GM13976 (cell line): ENCODE results near the gene PLXDC1.

Experiments
- DNase-seq: peaks from one replicate; pipeline ENCODE4 v3.0.0; 2012; ENCODE audit warnings: low spot score
- CTCF ChIP-seq: IDR thresholded peaks from 2 replicates; pipeline ENCODE4 v1.5.1; 2012; ENCODE audit warnings: borderline replicate concordance, mild to moderate bottlenecking; ENCODE audit not compliant: insufficient read depth; ENCODE audit errors: extremely low read depth, missing control alignments, control extremely low read depth
- in situ Hi-C: fragments of 300-500 bp; cut with MboI; formaldehyde crosslinking; loops from one replicate; pipeline ENCODE4 v1.12.0; 2022; ENCODE audit warnings: low sequenced_read_pairs, mixed read lengths, inconsistent platforms; ENCODE audit not compliant: unreplicated experiment

PLXDC1 gene

GRCh38 chr17:39016193-39017153 is 135.0 kb downstream of the PLXDC1 start:
- TF ChIP-seq CTCF, result no peak
- DNase-seq, result no peak
- in situ Hi-C loops, result no loop called here

- no peak for TF ChIP-seq CTCF
Measured at GRCh38 chr17:39015546-39015935, 135.9 kb downstream of the PLXDC1 start.

GRCh38 chr17:39014795-39015545 is 136.5 kb downstream of the PLXDC1 start:
- in situ Hi-C loops, result no loop called here
- no peak for TF ChIP-seq CTCF
- DNase-seq, result no peak

More at GRCh38 chr17:39015546-39015935, 135.9 kb downstream of the PLXDC1 start:
- no peak for DNase-seq
- in situ Hi-C loops, result no loop called here

GRCh38 chr17:39014044-39014794 is 137.2 kb downstream of the PLXDC1 start:
- in situ Hi-C loops, result no loop called here
- TF ChIP-seq CTCF, result no peak
- no peak for DNase-seq
